CD4-positive, alpha-beta T cell treated with Interleukin-6 for 4 hours (primary cell): ENCODE measurements around the gene SLCO4A1.

ENCODE experiments used
- DNase-seq: peaks from one replicate; pipeline ENCODE4 v3.0.0-alpha.2; 2020; ENCODE audit warnings: mixed read lengths

Gene SLCO4A1, protein sequence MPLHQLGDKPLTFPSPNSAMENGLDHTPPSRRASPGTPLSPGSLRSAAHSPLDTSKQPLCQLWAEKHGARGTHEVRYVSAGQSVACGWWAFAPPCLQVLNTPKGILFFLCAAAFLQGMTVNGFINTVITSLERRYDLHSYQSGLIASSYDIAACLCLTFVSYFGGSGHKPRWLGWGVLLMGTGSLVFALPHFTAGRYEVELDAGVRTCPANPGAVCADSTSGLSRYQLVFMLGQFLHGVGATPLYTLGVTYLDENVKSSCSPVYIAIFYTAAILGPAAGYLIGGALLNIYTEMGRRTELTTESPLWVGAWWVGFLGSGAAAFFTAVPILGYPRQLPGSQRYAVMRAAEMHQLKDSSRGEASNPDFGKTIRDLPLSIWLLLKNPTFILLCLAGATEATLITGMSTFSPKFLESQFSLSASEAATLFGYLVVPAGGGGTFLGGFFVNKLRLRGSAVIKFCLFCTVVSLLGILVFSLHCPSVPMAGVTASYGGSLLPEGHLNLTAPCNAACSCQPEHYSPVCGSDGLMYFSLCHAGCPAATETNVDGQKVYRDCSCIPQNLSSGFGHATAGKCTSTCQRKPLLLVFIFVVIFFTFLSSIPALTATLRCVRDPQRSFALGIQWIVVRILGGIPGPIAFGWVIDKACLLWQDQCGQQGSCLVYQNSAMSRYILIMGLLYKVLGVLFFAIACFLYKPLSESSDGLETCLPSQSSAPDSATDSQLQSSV

GRCh38 chr20:62642051-62642665 is at the start of gene SLCO4A1:
Gene SLCO4A1 (plus strand): TSS chr20:62642503. CDS start chr20:62656455, 13,952 bp downstream.
- peak; percentile 91 for DNase-seq

- DNase-seq, result no peak
Measured at GRCh38 chr20:62592506-62593177, 49.7 kb upstream of the SLCO4A1 start.

- no peak for DNase-seq
Measured at GRCh38 chr20:62593616-62594015, 48.7 kb upstream of the SLCO4A1 start.

GRCh38 chr20:62595069-62595468 is 47.2 kb upstream of the SLCO4A1 start:
- no peak for DNase-seq

- DNase-seq, result peak; percentile 25
Measured at GRCh38 chr20:62595491-62595890, 46.8 kb upstream of the SLCO4A1 start.

DNA sequence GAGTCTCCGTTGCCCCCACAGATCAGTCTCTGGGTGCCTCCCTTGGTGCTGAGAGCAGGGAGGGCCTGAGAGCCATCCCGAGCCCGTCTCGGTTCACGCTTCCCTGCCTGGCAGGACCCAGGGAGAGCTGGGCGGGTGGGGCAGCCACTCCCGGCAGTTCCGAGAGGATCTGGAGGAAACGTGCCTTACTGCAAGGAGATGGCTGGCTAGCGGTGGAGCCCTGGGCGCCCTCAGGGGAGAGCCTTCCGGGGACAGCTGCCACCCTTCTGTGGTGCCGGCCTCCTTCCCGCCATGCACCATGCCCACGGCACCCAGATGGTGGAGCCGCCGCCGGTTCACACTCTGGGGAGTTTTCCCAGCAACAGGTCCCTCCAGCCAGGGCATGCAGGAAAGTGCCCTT is 45.8 kb upstream of the SLCO4A1 start:
- DNase-seq, result no peak

GRCh38 chr20:62596921-62597320 is 45.4 kb upstream of the SLCO4A1 start:
- no peak for DNase-seq

GRCh38 chr20:62597416-62598115 is 44.7 kb upstream of the SLCO4A1 start:
- no peak for DNase-seq

DNA sequence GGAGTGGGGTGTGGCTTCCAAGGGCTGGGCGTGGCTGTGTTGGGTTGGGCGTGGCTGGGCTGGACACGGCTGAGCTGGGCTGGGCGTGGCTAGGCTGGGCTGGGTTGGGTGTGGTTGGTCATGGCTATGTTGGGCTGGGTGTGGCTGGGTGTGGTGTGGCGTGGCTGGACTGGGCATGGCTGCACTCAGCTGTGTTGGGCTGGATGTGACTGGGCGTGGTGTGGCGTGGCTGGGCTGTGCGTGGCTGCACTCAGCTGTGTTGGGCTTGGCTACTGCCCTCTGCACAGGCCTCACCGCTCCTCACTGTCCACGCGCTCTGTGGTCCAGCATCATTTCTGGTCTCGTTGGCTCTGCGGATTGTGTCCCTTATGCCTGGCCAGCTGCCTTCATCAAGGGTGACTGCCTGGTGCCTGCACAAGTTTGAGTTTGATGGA is 43.5 kb upstream of the SLCO4A1 start:
- no peak for DNase-seq

DNA sequence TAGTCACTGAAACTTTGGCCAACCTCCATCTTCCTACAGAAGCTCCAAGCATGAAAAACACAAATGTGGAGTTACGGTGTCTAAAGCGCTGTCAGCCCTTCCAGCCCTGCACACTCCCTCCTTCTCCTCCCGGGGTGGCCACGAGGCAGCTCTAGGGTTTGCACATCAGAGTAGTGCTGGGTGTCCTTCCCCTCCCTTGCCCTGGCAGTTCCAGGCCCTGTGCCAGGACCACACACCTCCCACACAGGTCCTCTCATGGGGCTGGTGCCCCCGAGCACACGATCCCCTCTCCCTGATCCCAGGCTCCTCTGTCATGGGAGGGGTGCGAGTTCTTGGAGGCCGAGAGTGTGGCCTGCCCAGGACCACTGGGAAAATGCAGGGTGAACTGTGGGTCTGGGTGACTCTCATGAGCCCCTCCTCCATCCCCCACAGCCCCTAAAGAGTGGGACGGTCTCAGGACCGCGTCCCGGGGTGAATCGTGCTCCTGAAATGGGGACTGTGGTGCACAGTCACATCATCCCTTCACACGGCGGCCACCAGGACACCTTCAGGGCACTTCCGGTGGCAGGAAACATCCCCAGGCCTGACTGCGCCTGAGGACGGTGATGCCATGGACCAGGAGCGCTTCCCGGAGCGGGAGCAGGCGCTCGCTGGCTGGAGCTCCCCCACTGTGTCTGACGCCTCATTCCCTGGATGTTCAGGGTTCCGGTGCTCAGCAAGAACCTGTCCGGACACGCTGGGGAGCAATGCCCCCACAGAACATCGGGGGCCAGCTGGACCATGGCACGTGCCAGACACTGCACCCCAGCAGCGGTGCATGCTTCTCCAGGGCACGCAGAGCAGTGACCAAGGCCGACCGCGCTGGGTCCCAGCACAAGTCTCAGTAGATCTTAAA is 42.8 kb upstream of the SLCO4A1 start:
- no peak for DNase-seq

GRCh38 chr20:62601172-62601571 is 41.1 kb upstream of the SLCO4A1 start:
- DNase-seq, result no peak

DNA sequence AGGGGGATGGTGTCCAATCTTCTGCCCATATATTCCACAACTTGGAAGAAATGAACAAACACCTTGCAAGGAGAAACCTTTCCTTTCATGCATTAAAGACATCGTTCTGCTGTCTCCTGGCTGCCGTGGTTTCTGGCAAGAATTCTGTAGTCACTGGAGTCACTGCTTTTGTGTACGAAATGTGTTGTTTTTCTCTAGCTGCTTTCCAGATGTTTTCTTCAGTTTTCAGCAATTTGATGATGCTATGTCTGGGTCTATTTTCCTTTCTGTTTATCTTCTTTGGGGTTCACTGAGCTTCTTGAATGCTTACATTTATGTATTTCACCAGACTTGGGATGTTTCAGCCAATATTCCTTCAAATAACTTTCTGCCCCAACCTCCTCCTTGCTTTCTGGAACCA is 40.6 kb upstream of the SLCO4A1 start:
- DNase-seq, result no peak

GRCh38 chr20:62602550-62602949 is 39.8 kb upstream of the SLCO4A1 start:
- DNase-seq, result peak; percentile 67

- DNase-seq, result peak; percentile 49
Measured at GRCh38 chr20:62603021-62603906, 39.0 kb upstream of the SLCO4A1 start.

- DNase-seq, result no peak
Measured at GRCh38 chr20:62603907-62604785, 38.2 kb upstream of the SLCO4A1 start.

DNA sequence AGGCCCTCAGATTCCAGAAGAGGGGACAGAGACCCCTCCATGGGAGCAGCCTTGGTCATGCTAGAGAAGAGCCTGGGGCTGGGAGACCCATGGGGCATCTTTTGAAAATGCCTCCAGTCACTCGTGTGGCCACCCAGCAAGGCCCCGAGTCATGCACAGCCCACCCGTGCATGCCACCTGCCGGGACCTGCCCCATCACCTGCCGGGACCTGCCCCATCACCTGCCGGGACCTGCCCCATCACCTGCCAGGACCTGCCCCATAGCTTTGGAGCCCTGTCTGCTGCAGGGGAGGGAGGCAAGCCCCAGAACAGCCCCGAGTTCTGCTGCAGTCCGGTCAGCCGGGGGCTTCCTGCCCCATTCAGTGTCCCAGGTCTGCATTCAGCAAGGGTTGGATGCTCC is 37.5 kb upstream of the SLCO4A1 start:
- DNase-seq, result no peak

GRCh38 chr20:62605236-62605943 is 36.9 kb upstream of the SLCO4A1 start:
- no peak for DNase-seq

DNA sequence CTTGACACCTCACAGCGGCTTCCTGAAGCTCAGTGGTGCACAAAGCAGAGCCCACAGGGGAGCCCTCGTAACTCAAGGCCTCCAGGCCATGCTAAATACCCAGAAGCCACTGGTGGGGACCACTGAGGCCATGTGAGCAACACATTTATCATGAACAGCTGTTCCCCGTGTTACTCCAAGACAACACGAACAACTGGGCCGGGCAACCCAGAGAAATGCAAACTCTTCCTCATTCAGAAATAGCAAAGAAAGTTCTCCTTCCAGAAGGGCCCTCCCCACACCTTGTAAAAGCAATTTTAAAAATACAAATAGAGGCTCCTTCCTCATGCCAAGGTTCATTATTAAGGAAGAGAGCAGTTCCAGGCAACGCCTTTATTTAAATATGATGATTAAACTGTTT is 36.3 kb upstream of the SLCO4A1 start:
- no peak for DNase-seq
